Measurements from ENCODE around the gene MLXIP. TPM values are rescaled to one million over a fixed set of nuclear protein-coding genes. Genes with fewer than 3 reads are reported as not detected.

The MLXIP gene
- total and polyA plus RNA-seq, 2 of the 8 experiments (the other 6 are each of a cell fraction or from before 2014, with no cell fraction given): 5.5 to 40.5 TPM

GRCh38 chr12:122031342-122032216, 47.0 kb upstream of the MLXIP start (continued):
- TF ChIP-seq CTCF (IDR thresholded peaks at IDR 0.05; ENCODE audit: control extremely low read depth in 1 of 3, insufficient read depth in 1 of 3, low read depth in 1 of 3, low read length in 3 of 3) (peak in 2 of 3 experiments; percentile 87 to 88; a peak in 3 of 4 replicates), CHD2 (IDR thresholded peaks at IDR 0.05; ENCODE audit: low read length) (no peak), SUZ12 (IDR thresholded peaks at IDR 0.05; ENCODE audit: low read length) (no peak), BCL11A (IDR thresholded peaks at IDR 0.05; ENCODE audit: low read depth in 2 of 2, low read length in 2 of 2) (no peak), USF2 (IDR thresholded peaks at IDR 0.05; ENCODE audit: low read length) (no peak)
